GM12873 (cell line): ENCODE data around the gene MPZL2.

Experiments
- TF ChIP-seq, protein P1 (sequence below): IDR thresholded peaks from 2 replicates; pipeline ENCODE4 v1.5.1; 2012; ENCODE audit warnings: low read depth, mild to moderate bottlenecking, moderate library complexity, low read length, control low read depth; ENCODE audit not compliant: insufficient read depth; ENCODE audit errors: missing control alignments

The MPZL2 gene

DNA sequence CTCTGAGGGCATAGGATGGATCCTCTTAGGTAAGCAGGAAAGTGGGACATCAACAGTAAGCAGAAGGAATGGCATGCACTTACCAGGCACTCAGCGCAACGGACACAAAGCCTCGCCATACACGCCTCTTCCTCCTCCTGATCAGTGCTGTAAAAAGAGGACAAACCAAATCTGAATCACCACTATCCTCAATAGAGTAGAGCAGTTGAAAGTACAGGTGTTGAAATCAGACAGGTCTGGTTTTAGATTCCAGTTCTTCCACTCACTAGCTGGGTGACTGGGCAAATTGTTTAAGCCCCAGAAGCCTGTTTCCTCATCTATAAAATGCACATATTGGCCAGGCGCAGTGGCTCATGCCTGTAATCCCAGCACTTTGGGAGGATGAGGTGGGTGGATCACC, 30.7 kb downstream of the MPZL2 start:
- TF ChIP-seq, protein P1, sequence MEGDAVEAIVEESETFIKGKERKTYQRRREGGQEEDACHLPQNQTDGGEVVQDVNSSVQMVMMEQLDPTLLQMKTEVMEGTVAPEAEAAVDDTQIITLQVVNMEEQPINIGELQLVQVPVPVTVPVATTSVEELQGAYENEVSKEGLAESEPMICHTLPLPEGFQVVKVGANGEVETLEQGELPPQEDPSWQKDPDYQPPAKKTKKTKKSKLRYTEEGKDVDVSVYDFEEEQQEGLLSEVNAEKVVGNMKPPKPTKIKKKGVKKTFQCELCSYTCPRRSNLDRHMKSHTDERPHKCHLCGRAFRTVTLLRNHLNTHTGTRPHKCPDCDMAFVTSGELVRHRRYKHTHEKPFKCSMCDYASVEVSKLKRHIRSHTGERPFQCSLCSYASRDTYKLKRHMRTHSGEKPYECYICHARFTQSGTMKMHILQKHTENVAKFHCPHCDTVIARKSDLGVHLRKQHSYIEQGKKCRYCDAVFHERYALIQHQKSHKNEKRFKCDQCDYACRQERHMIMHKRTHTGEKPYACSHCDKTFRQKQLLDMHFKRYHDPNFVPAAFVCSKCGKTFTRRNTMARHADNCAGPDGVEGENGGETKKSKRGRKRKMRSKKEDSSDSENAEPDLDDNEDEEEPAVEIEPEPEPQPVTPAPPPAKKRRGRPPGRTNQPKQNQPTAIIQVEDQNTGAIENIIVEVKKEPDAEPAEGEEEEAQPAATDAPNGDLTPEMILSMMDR = no peak

DNA sequence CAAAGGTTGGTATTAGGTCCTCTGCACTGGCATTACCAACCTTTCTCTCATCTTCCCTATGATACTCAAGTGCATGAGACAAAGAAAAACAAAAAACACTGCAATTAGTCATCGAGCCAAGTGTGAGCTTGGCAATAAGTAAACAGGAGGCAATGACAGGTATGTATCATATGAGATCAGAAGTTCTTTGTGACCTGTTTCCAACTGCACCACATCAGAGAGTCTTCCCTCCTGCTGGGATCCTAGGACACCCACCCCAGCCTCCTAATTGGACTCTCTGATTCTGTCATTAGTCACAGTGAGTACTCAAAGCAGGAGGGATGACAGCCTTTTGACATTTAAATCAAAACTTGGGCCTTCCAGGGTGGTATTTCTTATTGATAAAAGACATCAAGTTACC, 31.4 kb downstream of the MPZL2 start:
- TF ChIP-seq, protein P1 = no peak

DNA sequence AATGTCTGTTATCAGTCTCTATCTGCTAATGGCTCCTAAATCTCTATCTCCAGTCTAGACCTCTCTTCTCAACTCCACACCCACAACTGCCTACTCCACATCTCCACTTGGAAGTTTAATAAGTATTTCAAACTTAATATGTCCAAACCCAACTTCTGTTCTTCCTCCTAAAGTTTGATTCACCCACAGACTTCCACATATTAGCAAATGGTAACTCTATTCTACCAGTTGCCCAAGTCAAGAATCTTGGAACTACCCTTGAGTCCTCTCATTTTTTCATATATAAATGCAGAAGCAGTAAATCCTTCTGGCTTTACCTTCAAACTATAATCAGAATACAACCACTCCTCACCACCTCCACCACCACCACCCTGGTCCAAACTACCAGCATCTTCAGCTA, 32.6 kb downstream of the MPZL2 start:
- TF ChIP-seq, protein P1 = no peak

DNA sequence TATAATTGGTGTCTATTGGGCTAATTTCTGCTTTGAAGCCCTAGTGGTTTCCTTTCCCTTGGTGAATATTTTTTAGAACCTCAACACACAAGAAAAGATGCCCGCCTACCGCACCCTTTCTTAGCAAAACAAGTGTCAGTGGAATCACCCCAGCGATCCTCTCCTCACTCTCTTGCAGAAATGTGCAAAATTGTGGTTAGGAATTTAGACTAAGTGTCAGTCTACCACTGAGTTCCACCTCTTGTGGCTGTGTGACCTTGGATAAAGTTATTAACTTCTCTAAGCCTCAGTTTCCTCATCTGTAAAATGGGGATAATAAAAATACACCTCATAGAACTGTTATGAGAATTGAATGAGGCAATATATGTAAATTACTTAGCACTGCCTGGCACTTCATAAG, 34.0 kb downstream of the MPZL2 start:
- TF ChIP-seq, protein P1 = no peak

DNA sequence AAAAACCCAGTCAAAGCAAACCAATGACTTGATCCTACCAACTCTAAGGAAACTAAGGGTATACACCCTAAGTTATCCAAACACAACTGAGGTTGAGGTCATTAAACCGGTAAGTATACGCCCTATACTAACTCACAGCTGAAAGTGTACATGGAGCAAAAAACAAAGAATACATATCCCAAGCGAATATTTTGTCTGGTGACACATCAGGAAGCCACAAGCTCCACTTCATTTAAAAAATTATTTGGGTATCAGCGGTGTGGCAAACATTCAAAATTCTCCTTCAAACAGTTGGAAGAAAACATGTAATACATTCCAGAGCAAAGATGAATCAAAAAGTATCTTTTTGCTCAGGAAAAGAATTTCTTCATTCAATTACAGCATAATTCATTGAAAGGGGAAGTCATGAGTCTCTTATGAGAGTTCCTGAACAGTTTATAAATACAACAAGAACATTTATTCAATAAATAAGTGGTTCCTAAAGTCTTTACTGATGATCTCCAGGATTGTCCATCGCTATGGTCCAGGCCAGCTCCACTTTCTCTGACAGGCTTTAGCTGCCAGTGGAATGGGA, 34.7 kb downstream of the MPZL2 start:
- TF ChIP-seq, protein P1 = no peak

DNA sequence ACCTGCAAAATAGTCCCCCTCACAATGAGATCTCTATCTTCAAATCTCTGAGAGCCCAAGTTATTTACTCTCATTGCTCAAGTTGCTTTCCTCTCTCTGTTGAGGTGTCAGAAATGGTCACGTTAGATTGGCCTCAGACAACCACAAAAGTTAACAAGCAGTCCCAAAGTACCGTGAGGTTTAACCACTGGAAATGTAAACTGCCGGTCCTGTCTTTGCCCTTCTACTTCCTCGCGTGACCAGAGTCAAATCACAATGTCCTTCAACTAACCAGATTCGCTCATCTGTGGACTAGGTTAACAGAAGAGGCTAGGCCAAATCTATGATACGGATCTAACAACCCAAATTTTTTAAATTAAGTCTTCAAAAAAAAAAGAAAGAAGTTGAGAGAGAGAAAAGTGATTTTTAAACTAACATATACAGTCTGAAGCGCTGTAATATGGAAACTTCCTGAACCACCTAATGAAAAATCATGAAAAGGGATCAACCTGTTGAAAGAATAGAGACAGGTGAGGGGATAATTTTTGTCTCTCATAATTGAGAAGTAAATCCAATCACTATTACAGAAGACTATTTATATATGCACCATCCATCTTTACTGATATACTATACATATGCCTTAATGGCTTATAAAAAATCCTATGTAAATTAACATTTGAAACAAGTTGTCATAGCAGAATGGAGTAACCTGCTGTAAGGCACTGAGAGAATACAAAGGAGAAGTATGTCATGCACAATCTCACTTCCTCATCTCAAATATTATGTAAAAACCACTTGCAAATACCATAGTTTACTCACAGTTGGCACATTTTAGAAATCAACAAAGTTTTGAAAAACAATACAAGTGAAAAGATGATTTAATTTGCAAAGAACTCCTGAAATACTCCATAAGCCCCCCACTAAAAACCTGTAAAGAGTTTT, 36.0 kb downstream of the MPZL2 start:
- TF ChIP-seq, protein P1 = no peak

DNA sequence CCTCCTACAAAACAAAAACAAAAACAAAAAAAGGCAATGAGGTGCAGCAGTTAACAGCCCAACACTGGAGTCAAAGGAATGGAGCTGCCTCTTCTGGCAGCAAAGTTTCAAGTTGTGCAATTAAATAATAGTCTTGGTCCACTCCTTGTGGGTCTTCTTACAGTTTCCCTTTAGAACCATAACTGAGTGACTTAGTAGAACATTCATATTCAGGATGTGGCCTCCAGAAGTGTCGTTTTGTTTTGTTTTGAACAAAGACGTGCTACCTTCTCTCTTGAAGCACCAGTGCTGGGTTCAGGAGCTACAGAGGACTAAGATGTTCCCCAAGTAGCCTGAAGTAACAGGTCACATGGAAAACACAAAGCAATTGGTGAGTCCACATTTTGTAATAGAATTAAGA, 37.3 kb downstream of the MPZL2 start:
- TF ChIP-seq, protein P1 = no peak
